Calu3 (cell line): Measurements from ENCODE around the gene HRH3. TPM values are rescaled to one million over a fixed set of nuclear protein-coding genes. Genes with fewer than 3 reads are reported as not detected.

Experiments
- BruUV-seq: library from RNA; stranded (reverse); fragments of 400-500 nt; replicated peaks from 2 replicates; lab custom pipeline; 2021; lab: Mats Ljungman, UMichigan
- CTCF ChIA-PET: fragments of 300-600 bp; sonication (Branson Sonifier 250); formaldehyde crosslinking; loops from one replicate; lab custom pipeline; 2022; ENCODE audit warnings: antibody characterized with exemption; lab: Charles Lee
- DNase-seq: peaks from one replicate; pipeline ENCODE4 v3.0.0; 2022
- H3K27ac Mint-ChIP-seq: one replicate; pipeline ENCODE4 v1.8.0; 2022; ENCODE audit warnings: mixed read lengths; ENCODE audit not compliant: unreplicated experiment
- H3K27me3 Mint-ChIP-seq: one replicate; pipeline ENCODE4 v1.8.0; 2022; ENCODE audit warnings: mixed read lengths; ENCODE audit not compliant: unreplicated experiment
- H3K36me3 Mint-ChIP-seq: one replicate; pipeline ENCODE4 v1.8.0; 2022; ENCODE audit warnings: mild to moderate bottlenecking, moderate library complexity, mixed read lengths; ENCODE audit not compliant: insufficient read depth, unreplicated experiment
- H3K4me1 Mint-ChIP-seq: one replicate; pipeline ENCODE4 v1.8.0; 2022; ENCODE audit warnings: mild to moderate bottlenecking, low read depth, mixed read lengths; ENCODE audit not compliant: unreplicated experiment
- H3K4me3 Mint-ChIP-seq: one replicate; pipeline ENCODE4 v1.8.0; 2022; ENCODE audit warnings: mild to moderate bottlenecking, low read depth, moderate library complexity, mixed read lengths; ENCODE audit not compliant: unreplicated experiment
- H3K9me3 Mint-ChIP-seq: one replicate; pipeline ENCODE4 v1.8.0; 2022; ENCODE audit warnings: low read depth, mixed read lengths; ENCODE audit not compliant: unreplicated experiment
- intact Hi-C: fragments of 100-400 bp; cut with micrococcal nuclease; formaldehyde crosslinking; loops from one replicate; pipeline ENCODE4 v1.10.0; 2022; ENCODE audit not compliant: unreplicated experiment
- total RNA-seq: library from RNA; stranded (reverse); gene quantifications from 2 replicates; pipeline ENCODE4 v1.2.3, GENCODE V29; 2022
- TF ChIP-seq, protein P1 (sequence below): fragments of 200-600 bp; IDR thresholded peaks from one replicate; pipeline ENCODE4 v1.8.0; 2022; ENCODE audit warnings: antibody characterized with exemption; ENCODE audit not compliant: unreplicated experiment

HRH3 gene
- total RNA-seq, 1 experiment from 2014 or later: not detected

DNA sequence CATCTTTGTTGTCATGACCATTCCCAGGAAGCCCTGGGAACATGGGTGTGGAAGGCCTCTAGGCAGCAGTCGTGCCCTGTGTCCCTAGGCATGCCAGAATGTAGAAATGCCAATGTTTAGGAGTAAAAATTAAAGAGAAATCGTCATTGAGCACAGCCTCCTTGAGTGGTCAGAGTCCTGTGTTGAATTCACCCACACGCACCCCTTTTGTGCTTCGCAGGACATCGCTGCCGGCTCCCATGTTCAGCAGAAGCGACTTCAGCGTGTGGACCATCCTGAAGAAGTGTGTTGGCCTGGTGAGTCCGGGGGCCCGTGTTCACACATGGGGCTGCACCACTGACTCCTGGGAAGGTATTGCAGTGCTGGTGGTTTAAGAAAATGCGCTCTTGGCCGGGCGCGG lies 43.3 kb upstream of the HRH3 start:
- intact Hi-C loops: no loop called here
- H3K27me3 Mint-ChIP-seq: no peaks in the 10 kb centered on the region
- TF ChIP-seq, protein P1, sequence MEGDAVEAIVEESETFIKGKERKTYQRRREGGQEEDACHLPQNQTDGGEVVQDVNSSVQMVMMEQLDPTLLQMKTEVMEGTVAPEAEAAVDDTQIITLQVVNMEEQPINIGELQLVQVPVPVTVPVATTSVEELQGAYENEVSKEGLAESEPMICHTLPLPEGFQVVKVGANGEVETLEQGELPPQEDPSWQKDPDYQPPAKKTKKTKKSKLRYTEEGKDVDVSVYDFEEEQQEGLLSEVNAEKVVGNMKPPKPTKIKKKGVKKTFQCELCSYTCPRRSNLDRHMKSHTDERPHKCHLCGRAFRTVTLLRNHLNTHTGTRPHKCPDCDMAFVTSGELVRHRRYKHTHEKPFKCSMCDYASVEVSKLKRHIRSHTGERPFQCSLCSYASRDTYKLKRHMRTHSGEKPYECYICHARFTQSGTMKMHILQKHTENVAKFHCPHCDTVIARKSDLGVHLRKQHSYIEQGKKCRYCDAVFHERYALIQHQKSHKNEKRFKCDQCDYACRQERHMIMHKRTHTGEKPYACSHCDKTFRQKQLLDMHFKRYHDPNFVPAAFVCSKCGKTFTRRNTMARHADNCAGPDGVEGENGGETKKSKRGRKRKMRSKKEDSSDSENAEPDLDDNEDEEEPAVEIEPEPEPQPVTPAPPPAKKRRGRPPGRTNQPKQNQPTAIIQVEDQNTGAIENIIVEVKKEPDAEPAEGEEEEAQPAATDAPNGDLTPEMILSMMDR: no peak
- DNase-seq: no peak
- peaks cover 80% of the 10 kb centered on the region for H3K36me3 Mint-ChIP-seq
- CTCF ChIA-PET: no interaction called here
- BruUV-seq: no TSS peak
- no peak overlapping the region for H3K4me3 Mint-ChIP-seq
- no peaks in the 10 kb centered on the region for H3K9me3 Mint-ChIP-seq
- H3K4me1 Mint-ChIP-seq: no peaks in the 10 kb centered on the region
- no peak overlapping the region for H3K27ac Mint-ChIP-seq

DNA sequence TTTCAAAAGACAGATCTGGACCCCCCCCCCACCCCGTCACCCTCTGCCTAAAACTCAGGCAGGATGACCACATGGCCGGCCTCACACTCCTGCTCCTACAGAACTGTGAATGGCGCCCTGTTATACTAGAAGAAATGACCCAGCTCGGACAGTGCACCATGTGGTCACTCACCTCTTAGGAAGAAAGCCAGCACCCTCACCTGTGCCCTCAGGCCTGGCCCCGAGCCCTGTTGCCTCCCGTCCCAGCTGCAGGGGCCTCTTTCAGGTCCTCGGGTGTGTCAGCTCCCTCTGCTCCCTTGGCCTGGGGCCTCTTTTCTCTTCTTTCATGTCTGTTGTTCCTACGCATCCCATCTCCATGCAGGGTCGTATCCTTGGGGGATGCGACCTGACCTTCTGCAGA lies 42.0 kb upstream of the HRH3 start:
- TF ChIP-seq, protein P1: no peak
- Mint-ChIP-seq H3K4me1 (no peaks in the 10 kb centered on the region), H3K27ac (no peak overlapping the region), H3K36me3 (peaks cover 74% of the 10 kb centered on the region), H3K27me3 (no peaks in the 10 kb centered on the region), H3K4me3 (no peak overlapping the region), H3K9me3 (no peaks in the 10 kb centered on the region)
- CTCF ChIA-PET: interaction anchor here (0.6 kb wide), 1 partner anchor 47 kb away, joined by 5 read pairs; no protein-coding TSS in a partner anchor
- intact Hi-C loops: no loop called here
- no peak for DNase-seq
- BruUV-seq: no TSS peak

DNA sequence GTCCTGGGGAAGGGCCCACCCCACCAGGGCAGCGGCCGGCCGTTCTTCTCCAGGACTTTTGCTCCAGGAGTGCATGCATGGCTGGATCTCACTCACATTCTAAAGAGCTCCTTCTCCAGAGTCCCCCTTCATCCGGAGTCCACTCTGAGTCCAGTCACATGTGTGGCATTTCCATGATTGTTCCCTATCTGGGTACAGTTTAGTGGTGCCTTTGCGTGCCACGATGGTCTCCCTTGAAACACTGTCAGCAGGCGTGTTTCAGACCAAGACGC lies 39.2 kb upstream of the HRH3 start:
- CTCF ChIA-PET: interaction anchor here (0.6 kb wide), 1 partner anchor 1021 kb away, joined by 4 read pairs; no protein-coding TSS in a partner anchor
- intact Hi-C loops: no loop called here
- Mint-ChIP-seq H3K4me3 (no peak overlapping the region), H3K27ac (no peak overlapping the region), H3K4me1 (peaks cover 4% of the 10 kb centered on the region), H3K36me3 (peaks cover 70% of the 10 kb centered on the region), H3K9me3 (no peaks in the 10 kb centered on the region), H3K27me3 (no peaks in the 10 kb centered on the region)
- no TSS peak for BruUV-seq
- TF ChIP-seq, protein P1: no peak
- no peak for DNase-seq

DNA sequence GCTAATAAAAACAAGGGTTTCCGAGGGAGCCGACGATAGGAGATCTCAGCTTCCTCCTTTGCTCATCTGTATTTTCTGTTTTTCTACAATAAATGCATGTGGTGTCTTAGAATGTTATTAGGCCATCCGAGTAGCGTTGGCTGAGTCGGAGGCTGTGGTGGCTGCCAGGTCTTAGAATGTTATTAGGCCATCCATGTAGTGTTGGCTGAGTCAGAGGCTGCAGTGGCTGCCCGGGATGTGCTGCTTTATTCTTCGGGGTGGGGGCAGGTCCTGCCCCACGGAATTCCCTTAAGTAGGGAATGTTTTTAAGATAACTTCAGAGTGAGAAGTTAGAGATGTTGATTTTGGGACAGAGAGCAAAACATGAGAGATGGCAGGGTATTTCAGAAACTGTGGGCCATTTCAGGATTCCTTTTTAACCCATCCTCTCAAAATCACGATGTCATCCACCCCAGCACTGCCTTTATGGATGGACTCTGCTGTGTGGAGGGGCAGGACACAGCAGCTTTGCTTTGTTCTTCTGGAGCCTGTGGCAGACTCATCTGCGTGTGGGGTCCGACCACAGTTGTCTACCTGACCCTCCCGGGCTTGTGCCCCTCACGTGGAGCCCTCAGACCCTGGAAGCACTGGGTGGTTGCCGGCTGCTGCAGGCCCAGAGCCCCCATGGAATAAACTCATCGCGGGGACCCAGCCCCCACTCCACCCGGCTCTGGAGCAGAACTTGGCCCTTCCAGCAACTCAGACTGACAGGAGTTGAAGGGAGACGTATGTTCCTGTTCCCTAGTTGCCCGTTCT lies 38.6 kb upstream of the HRH3 start:
- H3K27me3 Mint-ChIP-seq: no peaks in the 10 kb centered on the region
- H3K4me1 Mint-ChIP-seq: peaks cover 8% of the 10 kb centered on the region
- peaks cover 67% of the 10 kb centered on the region for H3K36me3 Mint-ChIP-seq
- H3K27ac Mint-ChIP-seq: no peak overlapping the region
- CTCF ChIA-PET: interaction anchor here (0.6 kb wide), 1 partner anchor 1022 kb away, joined by 4 read pairs; no protein-coding TSS in a partner anchor
- BruUV-seq: no TSS peak
- no peak overlapping the region for H3K4me3 Mint-ChIP-seq
- no peak for DNase-seq
- intact Hi-C loops: no loop called here
- no peaks in the 10 kb centered on the region for H3K9me3 Mint-ChIP-seq
- TF ChIP-seq, protein P1: no peak
